ENCODE results near the gene CYP2U1. TPM values are rescaled to one million over a fixed set of nuclear protein-coding genes. Genes with fewer than 3 reads are reported as not detected.
"Not testable (repeated sequence)": the region's sequence is repeated elsewhere in the genome, so short reads cannot be mapped to it uniquely, and the experiment has no call there.

CYP2U1 gene
- polyA plus RNA-seq, 2 donors: 0.77 to 1.6 TPM

GRCh38 chr4:107945809-107946208 lies 14.5 kb downstream of the CYP2U1 start:
- no peaks in the 10 kb centered on the region for H3K36me3 ChIP-seq (ENCODE audit: control insufficient read depth in 2 of 2, insufficient read depth in 2 of 2, low read length in 1 of 2)
- no peaks in the 10 kb centered on the region for H3K4me1 ChIP-seq (ENCODE audit: control insufficient read depth in 2 of 2, insufficient read depth in 2 of 2, low read length in 1 of 2)
- H3K4me3 ChIP-seq (ENCODE audit: low read depth in 1 of 2, low read length in 2 of 2): no peak overlapping the region
- no peaks in the 10 kb centered on the region for H3K27me3 ChIP-seq (ENCODE audit: control insufficient read depth in 1 of 2, insufficient read depth in 2 of 2, low read length in 2 of 2)
- 94 to 95% methylated on average over 3 of the region's 3 CpGs for WGBS, 2 donors
- no peaks in the 10 kb centered on the region for H3K9me3 ChIP-seq (ENCODE audit: control insufficient read depth in 2 of 2, insufficient read depth in 1 of 2, low read depth in 1 of 2, low read length in 1 of 2)
- no peak overlapping the region for H3K27ac ChIP-seq (ENCODE audit: low read depth in 2 of 2, low read length in 1 of 2)

GRCh38 chr4:107950746-107951540 lies 19.6 kb downstream of the CYP2U1 start:
- Histone ChIP-seq H3K4me1 (ENCODE audit: control insufficient read depth in 2 of 2, insufficient read depth in 2 of 2, low read length in 1 of 2) (no peaks in the 10 kb centered on the region), H3K27me3 (ENCODE audit: control insufficient read depth in 1 of 2, insufficient read depth in 2 of 2, low read length in 2 of 2) (no peaks in the 10 kb centered on the region), H3K27ac (ENCODE audit: low read depth in 2 of 2, low read length in 1 of 2) (no peak overlapping the region), H3K9me3 (ENCODE audit: control insufficient read depth in 2 of 2, insufficient read depth in 1 of 2, low read depth in 1 of 2, low read length in 1 of 2) (no peaks in the 10 kb centered on the region), H3K36me3 (ENCODE audit: control insufficient read depth in 2 of 2, insufficient read depth in 2 of 2, low read length in 1 of 2) (no peaks in the 10 kb centered on the region), H3K4me3 (ENCODE audit: low read depth in 1 of 2, low read length in 2 of 2) (no peak overlapping the region)
- 91 to 95% methylated on average over 2 of the region's 2 CpGs for WGBS, 2 donors

- Histone ChIP-seq H3K36me3 (ENCODE audit: control insufficient read depth in 2 of 2, insufficient read depth in 2 of 2, low read length in 1 of 2) (no peaks in the 10 kb centered on the region), H3K4me1 (ENCODE audit: control insufficient read depth in 2 of 2, insufficient read depth in 2 of 2, low read length in 1 of 2) (no peaks in the 10 kb centered on the region), H3K27ac (ENCODE audit: low read depth in 2 of 2, low read length in 1 of 2) (no peak overlapping the region), H3K9me3 (ENCODE audit: control insufficient read depth in 2 of 2, insufficient read depth in 1 of 2, low read depth in 1 of 2, low read length in 1 of 2) (no peaks in the 10 kb centered on the region), H3K27me3 (ENCODE audit: control insufficient read depth in 1 of 2, insufficient read depth in 2 of 2, low read length in 2 of 2) (no peaks in the 10 kb centered on the region), H3K4me3 (ENCODE audit: low read depth in 1 of 2, low read length in 2 of 2) (no peak overlapping the region)
These were observed 20.2 kb downstream of the CYP2U1 start for GRCh38 chr4:107951551-107951950.

- Histone ChIP-seq H3K4me1 (ENCODE audit: control insufficient read depth in 2 of 2, insufficient read depth in 2 of 2, low read length in 1 of 2) (no peaks in the 10 kb centered on the region), H3K27ac (ENCODE audit: low read depth in 2 of 2, low read length in 1 of 2) (no peak overlapping the region), H3K27me3 (ENCODE audit: control insufficient read depth in 1 of 2, insufficient read depth in 2 of 2, low read length in 2 of 2) (no peaks in the 10 kb centered on the region), H3K36me3 (ENCODE audit: control insufficient read depth in 2 of 2, insufficient read depth in 2 of 2, low read length in 1 of 2) (no peaks in the 10 kb centered on the region), H3K4me3 (ENCODE audit: low read depth in 1 of 2, low read length in 2 of 2) (no peak overlapping the region), H3K9me3 (ENCODE audit: control insufficient read depth in 2 of 2, insufficient read depth in 1 of 2, low read depth in 1 of 2, low read length in 1 of 2) (no peaks in the 10 kb centered on the region)
- WGBS, 2 donors: 86 to 93% methylated on average over 1 of the region's 1 CpG
These were observed 24.7 kb downstream of the CYP2U1 start for GRCh38 chr4:107956011-107956410.

- no peaks in the 10 kb centered on the region for H3K4me1 ChIP-seq (ENCODE audit: control insufficient read depth in 2 of 2, insufficient read depth in 2 of 2, low read length in 1 of 2)
- no peaks in the 10 kb centered on the region for H3K27me3 ChIP-seq (ENCODE audit: control insufficient read depth in 1 of 2, insufficient read depth in 2 of 2, low read length in 2 of 2)
- H3K4me3 ChIP-seq (ENCODE audit: low read depth in 1 of 2, low read length in 2 of 2): no peak overlapping the region
- no peaks in the 10 kb centered on the region for H3K36me3 ChIP-seq (ENCODE audit: control insufficient read depth in 2 of 2, insufficient read depth in 2 of 2, low read length in 1 of 2)
- WGBS, 2 donors: 59 to 78% methylated on average over 4 of the region's 4 CpGs
- no peak overlapping the region for H3K27ac ChIP-seq (ENCODE audit: low read depth in 2 of 2, low read length in 1 of 2)
- H3K9me3 ChIP-seq (ENCODE audit: control insufficient read depth in 2 of 2, insufficient read depth in 1 of 2, low read depth in 1 of 2, low read length in 1 of 2): no peaks in the 10 kb centered on the region
These were observed 35.6 kb downstream of the CYP2U1 start for GRCh38 chr4:107966903-107967302.

- H3K36me3 ChIP-seq (ENCODE audit: control insufficient read depth in 2 of 2, insufficient read depth in 2 of 2, low read length in 1 of 2); H3K4me1 ChIP-seq (ENCODE audit: control insufficient read depth in 2 of 2, insufficient read depth in 2 of 2, low read length in 1 of 2); H3K27ac ChIP-seq (ENCODE audit: low read depth in 2 of 2, low read length in 1 of 2); H3K27me3 ChIP-seq (ENCODE audit: control insufficient read depth in 1 of 2, insufficient read depth in 2 of 2, low read length in 2 of 2); H3K9me3 ChIP-seq (ENCODE audit: control insufficient read depth in 2 of 2, insufficient read depth in 1 of 2, low read depth in 1 of 2, low read length in 1 of 2); H3K4me3 ChIP-seq (ENCODE audit: low read depth in 1 of 2, low read length in 2 of 2): not testable (repeated sequence)
These were observed 36.2 kb downstream of the CYP2U1 start for GRCh38 chr4:107967519-107967918.

GRCh38 chr4:107967921-107968320 lies 36.6 kb downstream of the CYP2U1 start:
- not testable (repeated sequence) for H3K4me1 ChIP-seq (ENCODE audit: control insufficient read depth in 2 of 2, insufficient read depth in 2 of 2, low read length in 1 of 2); H3K27me3 ChIP-seq (ENCODE audit: control insufficient read depth in 1 of 2, insufficient read depth in 2 of 2, low read length in 2 of 2); H3K36me3 ChIP-seq (ENCODE audit: control insufficient read depth in 2 of 2, insufficient read depth in 2 of 2, low read length in 1 of 2); H3K9me3 ChIP-seq (ENCODE audit: control insufficient read depth in 2 of 2, insufficient read depth in 1 of 2, low read depth in 1 of 2, low read length in 1 of 2); H3K4me3 ChIP-seq (ENCODE audit: low read depth in 1 of 2, low read length in 2 of 2); H3K27ac ChIP-seq (ENCODE audit: low read depth in 2 of 2, low read length in 1 of 2)
- 92 to 97% methylated on average over 1 of the region's 1 CpG for WGBS, 2 donors

GRCh38 chr4:107970063-107970798 lies 38.9 kb downstream of the CYP2U1 start:
- WGBS, 2 donors: 95% methylated on average over 12 of the region's 12 CpGs
- Histone ChIP-seq H3K4me3 (ENCODE audit: low read depth in 1 of 2, low read length in 2 of 2) (no peak overlapping the region), H3K4me1 (ENCODE audit: control insufficient read depth in 2 of 2, insufficient read depth in 2 of 2, low read length in 1 of 2) (no peaks in the 10 kb centered on the region), H3K9me3 (ENCODE audit: control insufficient read depth in 2 of 2, insufficient read depth in 1 of 2, low read depth in 1 of 2, low read length in 1 of 2) (no peaks in the 10 kb centered on the region), H3K27me3 (ENCODE audit: control insufficient read depth in 1 of 2, insufficient read depth in 2 of 2, low read length in 2 of 2) (no peaks in the 10 kb centered on the region), H3K27ac (ENCODE audit: low read depth in 2 of 2, low read length in 1 of 2) (no peak overlapping the region), H3K36me3 (ENCODE audit: control insufficient read depth in 2 of 2, insufficient read depth in 2 of 2, low read length in 1 of 2) (no peaks in the 10 kb centered on the region)

- H3K27me3 ChIP-seq (ENCODE audit: control insufficient read depth in 1 of 2, insufficient read depth in 2 of 2, low read length in 2 of 2): no peaks in the 10 kb centered on the region
- no peak overlapping the region for H3K4me3 ChIP-seq (ENCODE audit: low read depth in 1 of 2, low read length in 2 of 2)
- H3K4me1 ChIP-seq (ENCODE audit: control insufficient read depth in 2 of 2, insufficient read depth in 2 of 2, low read length in 1 of 2): no peaks in the 10 kb centered on the region
- no peaks in the 10 kb centered on the region for H3K9me3 ChIP-seq (ENCODE audit: control insufficient read depth in 2 of 2, insufficient read depth in 1 of 2, low read depth in 1 of 2, low read length in 1 of 2)
- H3K36me3 ChIP-seq (ENCODE audit: control insufficient read depth in 2 of 2, insufficient read depth in 2 of 2, low read length in 1 of 2): no peaks in the 10 kb centered on the region
- no peak overlapping the region for H3K27ac ChIP-seq (ENCODE audit: low read depth in 2 of 2, low read length in 1 of 2)
These were observed 41.3 kb downstream of the CYP2U1 start for GRCh38 chr4:107972605-107973004.

GRCh38 chr4:107974523-107974922 lies 43.2 kb downstream of the CYP2U1 start:
- no peak overlapping the region for H3K4me3 ChIP-seq (ENCODE audit: low read depth in 1 of 2, low read length in 2 of 2)
- H3K36me3 ChIP-seq (ENCODE audit: control insufficient read depth in 2 of 2, insufficient read depth in 2 of 2, low read length in 1 of 2): no peaks in the 10 kb centered on the region
- WGBS, 2 donors: 81 to 84% methylated on average over 3 of the region's 3 CpGs
- no peaks in the 10 kb centered on the region for H3K27me3 ChIP-seq (ENCODE audit: control insufficient read depth in 1 of 2, insufficient read depth in 2 of 2, low read length in 2 of 2)
- H3K9me3 ChIP-seq (ENCODE audit: control insufficient read depth in 2 of 2, insufficient read depth in 1 of 2, low read depth in 1 of 2, low read length in 1 of 2): no peaks in the 10 kb centered on the region
- no peaks in the 10 kb centered on the region for H3K4me1 ChIP-seq (ENCODE audit: control insufficient read depth in 2 of 2, insufficient read depth in 2 of 2, low read length in 1 of 2)
- no peak overlapping the region for H3K27ac ChIP-seq (ENCODE audit: low read depth in 2 of 2, low read length in 1 of 2)

Data from esophagus (tissue), 2 donors.